Thoracic aorta (tissue), 2 donors: ENCODE measurements around the gene ERGIC1. TPM values are rescaled to one million over a fixed set of nuclear protein-coding genes. Genes with fewer than 3 reads are reported as not detected.

Experiments used
- ATAC-seq: fragments of 150-250 bp; one replicate; pipeline ENCODE4 v1.8.0; 2017; ENCODE audit warnings: low read depth; ENCODE audit not compliant: insufficient number of reproducible peaks, low FRiP score
- DNase-seq: peaks from one replicate; pipeline ENCODE4 v3.0.0-alpha.2; 2020; ENCODE audit warnings: low spot score
- H3K27ac ChIP-seq, 2 donors: fragments of 200-600 bp; sonication (generic); 1 replicate in 1 of 2; 2 replicates in 1 of 2; pipeline ENCODE4 v1.5.1; 2016; ENCODE audit warnings: mild to moderate bottlenecking in 2 of 2, moderate library complexity in 2 of 2
- H3K27me3 ChIP-seq: fragments of 200-600 bp; sonication (generic); replicated peaks from 2 replicates; pipeline ENCODE4 v1.6.0; 2016; ENCODE audit warnings: mild to moderate bottlenecking; ENCODE audit not compliant: insufficient read depth
- H3K36me3 ChIP-seq: fragments of 200-600 bp; sonication (generic); one replicate; pipeline ENCODE4 v1.5.1; 2016
- H3K4me1 ChIP-seq, 2 donors: fragments of 200-600 bp; sonication (generic); 1 replicate in 1 of 2; 2 replicates in 1 of 2; pipeline versions ENCODE4 v1.5.1 to v1.6.0; 2016; ENCODE audit warnings: low read depth in 2 of 2, mild to moderate bottlenecking in 1 of 2; ENCODE audit not compliant: control insufficient read depth in 1 of 2
- H3K4me3 ChIP-seq: fragments of 200-600 bp; sonication (generic); 2 replicates; pipeline ENCODE4 v1.5.1; 2016; ENCODE audit warnings: mild to moderate bottlenecking
- H3K9me3 ChIP-seq: fragments of 200-600 bp; sonication (generic); 2 replicates; pipeline ENCODE4 v1.5.1; 2016
- total RNA-seq, 2 donors: library from RNA; depleted of rRNA; stranded (reverse); fragments of >200 nt; gene quantifications; one replicate each; pipeline versions ENCODE4 v1.1.0 to v1.2.3, GENCODE V29; 2016
- TF ChIP-seq, protein P1 (sequence below): fragments of 200-600 bp; sonication (generic); IDR thresholded peaks from one replicate; pipeline ENCODE4 v1.5.1; 2019; ENCODE audit warnings: antibody characterized with exemption

ERGIC1 gene
- total RNA-seq, 2 donors from 2014 or later, result 141 to 230 TPM

DNA sequence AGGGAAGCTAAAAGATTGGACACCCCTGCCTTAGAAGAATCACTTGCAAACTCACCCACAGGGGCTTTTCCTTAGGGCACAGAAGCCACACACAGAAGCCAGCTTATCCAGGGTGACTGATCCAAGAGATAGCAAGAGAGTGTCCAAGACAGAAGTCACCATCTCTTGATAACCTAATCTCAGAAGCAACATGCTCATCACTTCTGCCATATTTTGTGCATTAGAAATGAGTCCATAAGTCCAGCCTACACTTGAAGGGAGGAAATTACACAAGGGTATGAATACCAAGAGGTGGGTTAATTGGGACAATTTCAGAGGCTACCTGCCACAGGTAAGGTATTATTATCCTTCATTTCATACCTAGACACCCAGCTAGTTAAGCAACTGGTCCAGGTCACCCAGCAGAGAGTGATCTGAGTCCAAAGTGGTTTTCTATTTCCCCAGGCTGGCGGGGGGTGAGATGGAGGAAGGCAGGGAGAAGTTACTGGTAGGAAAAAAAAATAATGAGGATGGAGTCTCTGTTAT, 3.7 kb upstream of the ERGIC1 start:
- no peak overlapping the region for H3K27ac ChIP-seq
- DNase-seq (no peak), ATAC-seq (no peak)
- TF ChIP-seq, protein P1, sequence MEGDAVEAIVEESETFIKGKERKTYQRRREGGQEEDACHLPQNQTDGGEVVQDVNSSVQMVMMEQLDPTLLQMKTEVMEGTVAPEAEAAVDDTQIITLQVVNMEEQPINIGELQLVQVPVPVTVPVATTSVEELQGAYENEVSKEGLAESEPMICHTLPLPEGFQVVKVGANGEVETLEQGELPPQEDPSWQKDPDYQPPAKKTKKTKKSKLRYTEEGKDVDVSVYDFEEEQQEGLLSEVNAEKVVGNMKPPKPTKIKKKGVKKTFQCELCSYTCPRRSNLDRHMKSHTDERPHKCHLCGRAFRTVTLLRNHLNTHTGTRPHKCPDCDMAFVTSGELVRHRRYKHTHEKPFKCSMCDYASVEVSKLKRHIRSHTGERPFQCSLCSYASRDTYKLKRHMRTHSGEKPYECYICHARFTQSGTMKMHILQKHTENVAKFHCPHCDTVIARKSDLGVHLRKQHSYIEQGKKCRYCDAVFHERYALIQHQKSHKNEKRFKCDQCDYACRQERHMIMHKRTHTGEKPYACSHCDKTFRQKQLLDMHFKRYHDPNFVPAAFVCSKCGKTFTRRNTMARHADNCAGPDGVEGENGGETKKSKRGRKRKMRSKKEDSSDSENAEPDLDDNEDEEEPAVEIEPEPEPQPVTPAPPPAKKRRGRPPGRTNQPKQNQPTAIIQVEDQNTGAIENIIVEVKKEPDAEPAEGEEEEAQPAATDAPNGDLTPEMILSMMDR, result no peak
- H3K9me3 ChIP-seq, result no peaks in the 10 kb centered on the region
- no peaks in the 10 kb centered on the region for H3K27me3 ChIP-seq
- no peaks in the 10 kb centered on the region for H3K36me3 ChIP-seq
- no peak overlapping the region for H3K4me3 ChIP-seq
- H3K4me1 ChIP-seq, result peaks cover 4 to 16% of the 10 kb centered on the region in 2 donors

DNA sequence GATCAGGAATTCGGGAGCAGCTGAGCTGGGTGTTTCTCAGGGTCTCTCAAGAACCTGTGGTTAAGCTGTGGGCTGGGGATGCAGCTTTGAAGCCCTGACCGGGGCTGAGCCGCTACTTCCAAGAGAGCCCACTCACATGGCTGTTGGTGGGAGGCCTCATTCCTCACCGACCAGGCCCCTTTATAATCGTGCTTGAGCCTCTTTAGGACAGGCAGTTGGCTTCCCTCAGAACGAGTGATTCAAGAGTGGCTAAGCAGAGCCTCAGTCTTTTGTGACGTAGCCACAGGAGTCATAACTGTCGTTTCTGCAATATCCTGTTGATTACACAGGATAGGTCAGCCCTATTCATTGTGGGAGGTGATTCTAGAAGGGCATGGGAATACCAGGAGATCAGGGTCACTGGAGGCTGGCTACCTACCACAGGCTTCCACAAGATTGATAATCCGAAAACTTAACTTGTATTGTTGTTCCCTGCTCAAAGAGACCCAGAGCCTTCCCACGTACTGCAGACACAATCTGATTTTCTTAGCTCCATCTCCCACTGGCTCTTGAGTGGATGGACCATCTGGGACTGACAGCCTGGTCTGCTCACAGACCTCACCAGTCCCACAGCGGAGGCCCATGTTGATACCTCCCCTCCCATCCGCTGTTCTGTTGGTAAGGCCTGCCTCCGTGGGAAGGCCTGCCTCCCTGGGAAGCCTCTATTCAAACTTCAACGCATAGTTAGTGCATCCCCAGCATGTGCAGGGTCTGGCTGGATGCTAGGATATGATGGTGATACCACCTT, 3.0 kb upstream of the ERGIC1 start:
- H3K4me1 ChIP-seq, result peaks cover 11 to 24% of the 10 kb centered on the region in 2 donors

DNA sequence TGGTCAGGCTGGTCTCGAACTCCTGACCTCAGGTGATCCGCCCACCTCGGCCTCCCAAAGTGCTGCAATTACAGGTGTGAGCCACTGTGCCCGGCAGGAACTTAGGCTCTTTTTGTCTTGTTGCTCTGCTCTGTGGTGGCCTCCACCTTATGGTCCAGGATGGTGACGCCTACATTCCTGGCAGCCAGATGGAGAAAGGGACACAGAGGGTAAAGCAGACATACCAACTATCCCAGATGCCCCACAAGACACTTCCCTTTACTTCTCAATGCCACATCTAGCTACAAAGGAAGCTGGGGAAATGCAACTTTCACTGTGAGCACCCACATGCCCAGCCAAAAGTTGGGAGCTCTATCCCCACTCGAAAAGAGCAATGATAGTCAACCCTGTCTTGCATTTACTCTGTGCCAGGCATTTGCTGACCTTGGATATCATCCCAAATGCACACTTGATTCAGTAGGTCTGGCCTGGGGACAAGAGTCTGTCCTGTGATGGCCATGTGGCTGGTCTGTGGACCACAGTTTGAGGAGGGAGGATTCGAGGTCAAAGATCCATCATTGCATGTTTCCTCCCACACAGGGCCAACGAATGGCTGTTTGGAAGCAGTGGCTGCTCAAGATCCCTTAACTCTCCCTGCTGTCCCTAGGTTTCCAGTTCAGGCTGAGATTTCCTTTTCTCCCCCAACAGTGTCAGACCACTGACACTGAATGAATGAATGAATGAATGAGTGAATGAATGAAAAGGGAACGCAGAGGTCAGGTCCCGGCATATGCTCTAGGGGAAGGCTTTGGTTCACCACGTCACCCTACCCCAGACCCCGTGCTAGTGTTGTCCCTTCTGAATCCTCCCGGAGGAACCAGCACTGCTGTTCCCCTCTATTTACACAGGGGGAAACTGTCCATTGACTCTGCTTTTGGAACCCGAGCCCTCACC, 1.4 kb upstream of the ERGIC1 start:
- Histone ChIP-seq H3K27ac (peak overlapping the region; percentile 88 to 93), H3K4me1 (peaks cover 22 to 39% of the 10 kb centered on the region in 2 donors), H3K9me3 (no peaks in the 10 kb centered on the region), H3K27me3 (no peaks in the 10 kb centered on the region), H3K4me3 (no peak overlapping the region), H3K36me3 (no peaks in the 10 kb centered on the region)
- ATAC-seq, result no peak
- TF ChIP-seq, protein P1, result no peak
- no peak for DNase-seq

More for the DNA sequence above, 3.0 kb upstream of the ERGIC1 start:
- Histone ChIP-seq H3K4me3 (no peak overlapping the region), H3K9me3 (no peaks in the 10 kb centered on the region), H3K27ac (no peak overlapping the region), H3K27me3 (no peaks in the 10 kb centered on the region), H3K36me3 (no peaks in the 10 kb centered on the region)
- DNase-seq (no peak), ATAC-seq (no peak)
- TF ChIP-seq, protein P1, result no peak

DNA sequence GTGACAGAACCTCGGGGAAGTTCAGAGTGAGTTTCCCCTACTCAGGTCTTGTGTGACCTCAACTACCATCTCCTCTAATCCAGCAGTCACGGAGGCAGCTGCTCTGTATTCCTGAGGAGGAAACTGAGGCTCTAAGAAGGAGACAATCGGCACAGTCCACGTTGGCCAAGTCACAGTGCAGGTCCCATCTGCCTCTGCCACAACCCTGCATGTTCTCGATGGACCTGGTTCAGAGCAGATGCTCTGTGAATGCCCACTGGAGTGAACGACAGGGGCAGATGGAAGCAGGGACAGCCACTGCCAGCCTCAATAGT, 722 bp upstream of the ERGIC1 start:
- ATAC-seq, result no peak
- no peak for DNase-seq

More for the DNA sequence above, 722 bp upstream of the ERGIC1 start:
- TF ChIP-seq, protein P1, result no peak
- no peaks in the 10 kb centered on the region for H3K27me3 ChIP-seq
- peaks cover 22 to 46% of the 10 kb centered on the region in 2 donors for H3K4me1 ChIP-seq
- H3K27ac ChIP-seq, result peak overlapping the region; percentile 88 to 93
- H3K9me3 ChIP-seq, result no peaks in the 10 kb centered on the region
- no peaks in the 10 kb centered on the region for H3K36me3 ChIP-seq
- peak overlapping the region; percentile 98 for H3K4me3 ChIP-seq
